HepG2 (cell line): ENCODE data around the gene C11orf68. TPM values are rescaled to one million over a fixed set of nuclear protein-coding genes. Genes with fewer than 3 reads are reported as not detected.

Experiments used
- BCL6 ChIP-seq: IDR thresholded peaks from 2 replicates; pipeline ENCODE4 v1.6.1; 2016; ENCODE audit warnings: missing genetic modification reagents, missing compliant biosample characterization
- BRD4 ChIP-seq: sonication (generic); formaldehyde crosslinking; IDR thresholded peaks from 2 replicates; pipeline ENCODE4 v1.4.0; 2020; ENCODE audit warnings: missing genetic modification reagents
- CBFB ChIP-seq: sonication (generic); formaldehyde crosslinking; IDR thresholded peaks from 2 replicates; pipeline ENCODE4 v1.4.0; 2020; ENCODE audit warnings: missing genetic modification reagents
- CEBPB ChIP-seq: IDR thresholded peaks from 2 replicates; pipeline ENCODE4 v1.6.1; 2011; ENCODE audit warnings: low read depth, low read length, improper control_type of control experiment, borderline replicate concordance
- ELF3 ChIP-seq: IDR thresholded peaks from 2 replicates; pipeline ENCODE4 v1.6.1; 2016; ENCODE audit warnings: missing genetic modification reagents, missing compliant biosample characterization
- ESRRA ChIP-seq: sonication (generic); formaldehyde crosslinking; IDR thresholded peaks from 2 replicates; pipeline ENCODE4 v1.5.1; 2020; ENCODE audit warnings: mild to moderate bottlenecking, low read depth, missing genetic modification reagents
- EZH2 ChIP-seq: conservative IDR thresholded peaks from 2 replicates; pipeline ENCODE4 v1.6.1; 2012; ENCODE audit warnings: mild to moderate bottlenecking, low read depth, low read length, moderate library complexity
- FOXK2 ChIP-seq: fragments of 450-650 bp; IDR thresholded peaks from 2 replicates; pipeline ENCODE4 v1.6.1; 2016
- FOXP1 ChIP-seq, 2 experiments: fragments of 450-650 bp in 1 of 2; IDR thresholded peaks; 2 replicates each; pipeline ENCODE4 v1.6.1; 2017 to 2018; ENCODE audit warnings: antibody characterized with exemption in 1 of 2
- KAT7 ChIP-seq: IDR thresholded peaks from 2 replicates; pipeline ENCODE4 v1.6.1; 2018; ENCODE audit warnings: borderline replicate concordance, missing compliant biosample characterization
- NFE2 ChIP-seq: sonication (generic); formaldehyde crosslinking; IDR thresholded peaks from 2 replicates; pipeline ENCODE4 v1.4.0; 2020; ENCODE audit warnings: missing genetic modification reagents
- SPEN ChIP-seq: sonication (generic); formaldehyde crosslinking; IDR thresholded peaks from 2 replicates; pipeline ENCODE4 v1.5.1; 2020; ENCODE audit warnings: low read depth, mild to moderate bottlenecking, missing genetic modification reagents
- SSRP1 ChIP-seq: IDR thresholded peaks from 2 replicates; pipeline ENCODE4 v1.6.1; 2016; ENCODE audit warnings: control low read depth
- TBL1XR1 ChIP-seq: fragments of 150-350 bp; IDR thresholded peaks from 2 replicates; pipeline ENCODE4 v1.6.1; 2014; ENCODE audit warnings: borderline replicate concordance, low read length; ENCODE audit not compliant: partially characterized antibody
- ZBTB1 ChIP-seq: sonication (generic); formaldehyde crosslinking; IDR thresholded peaks from 2 replicates; pipeline ENCODE4 v1.4.0; 2020; ENCODE audit warnings: missing genetic modification reagents, borderline replicate concordance
- ZBTB34 ChIP-seq: sonication (generic); formaldehyde crosslinking; IDR thresholded peaks from 2 replicates; pipeline ENCODE4 v1.8.0; 2022; ENCODE audit warnings: mild to moderate bottlenecking, missing genetic modification reagents
- ZBTB7A ChIP-seq: sonication (generic); formaldehyde crosslinking; IDR thresholded peaks from 2 replicates; pipeline ENCODE4 v1.8.0; 2022; ENCODE audit warnings: mild to moderate bottlenecking, missing genetic modification reagents
- ZBTB8A ChIP-seq: sonication (generic); formaldehyde crosslinking; IDR thresholded peaks from 2 replicates; pipeline ENCODE4 v1.4.0; 2020; ENCODE audit warnings: mild to moderate bottlenecking, low read depth, missing genetic modification reagents, borderline replicate concordance
- ZC3H4 ChIP-seq: sonication (generic); formaldehyde crosslinking; IDR thresholded peaks from 2 replicates; pipeline ENCODE4 v1.4.0; 2020; ENCODE audit warnings: missing genetic modification reagents, borderline replicate concordance
- ZMAT3 ChIP-seq: sonication (generic); formaldehyde crosslinking; conservative IDR thresholded peaks from 2 replicates; pipeline ENCODE4 v1.7.0; 2021; ENCODE audit warnings: missing genetic modification reagents
- ZNF484 ChIP-seq: sonication (generic); formaldehyde crosslinking; IDR thresholded peaks from 2 replicates; pipeline ENCODE4 v1.5.1; 2020; ENCODE audit warnings: mild to moderate bottlenecking, low read depth, missing genetic modification reagents, borderline replicate concordance
- ZNF552 ChIP-seq: sonication (generic); formaldehyde crosslinking; IDR thresholded peaks from 2 replicates; pipeline ENCODE4 v1.9.0; 2022; ENCODE audit warnings: missing genetic modification reagents, mild to moderate bottlenecking, borderline replicate concordance
- ZNF558 ChIP-seq: sonication (generic); formaldehyde crosslinking; IDR thresholded peaks from 2 replicates; pipeline ENCODE4 v1.9.0; 2022; ENCODE audit warnings: mild to moderate bottlenecking, missing genetic modification reagents, borderline replicate concordance
- ZNF766 ChIP-seq: sonication (generic); formaldehyde crosslinking; IDR thresholded peaks from 2 replicates; pipeline ENCODE4 v1.5.0; 2020; ENCODE audit warnings: missing genetic modification reagents, borderline replicate concordance
- ZNF768 ChIP-seq: sonication (generic); formaldehyde crosslinking; IDR thresholded peaks from 2 replicates; pipeline ENCODE4 v1.4.0; 2020; ENCODE audit warnings: missing genetic modification reagents
- ZSCAN20 ChIP-seq: sonication (generic); formaldehyde crosslinking; IDR thresholded peaks from 2 replicates; pipeline ENCODE4 v1.4.0; 2020; ENCODE audit warnings: missing genetic modification reagents, mild to moderate bottlenecking, borderline replicate concordance
- polyA plus RNA-seq, 8 experiments: library from polyadenylated mRNA; depleted of rRNA in 3 of 8; stranded (reverse) in 7 of 8; unstranded in 1 of 8; fragments of >200 nt; fragmentation: Illumina TruSeq in 4 of 8; extraction: Trizol in 4 of 8; gene quantifications; 2 replicates each; pipeline versions ENCODE4 v1.2.1 to v1.2.3, GENCODE V29; 2011 to 2016; ENCODE audit warnings: low read depth in 4 of 8, missing spikeins in 1 of 8, mixed read lengths in 1 of 8; ENCODE audit not compliant: insufficient read depth in 1 of 8
- total RNA-seq, 5 experiments: library from RNA; depleted of rRNA; stranded (reverse); fragments of >200 nt; fragmentation: Illumina TruSeq; extraction: Trizol; gene quantifications; 2 replicates each; pipeline ENCODE4 v1.2.3, GENCODE V29; 2016; ENCODE audit warnings: low read depth in 1 of 5
- TF ChIP-seq, protein P1 (sequence below): sonication (generic); formaldehyde crosslinking; IDR thresholded peaks from 2 replicates; pipeline ENCODE4 v1.4.0; 2020; ENCODE audit warnings: mild to moderate bottlenecking, missing genetic modification reagents
- TF ChIP-seq, protein P2 (sequence below): IDR thresholded peaks from 2 replicates; pipeline ENCODE4 v1.6.1; 2016; ENCODE audit warnings: mild to moderate bottlenecking, missing biosample characterization, missing genetic modification reagents

The C11orf68 gene
- total and polyA plus RNA-seq, 2 of the 13 experiments (the other 11 are each of a cell fraction or from before 2014, with no cell fraction given): 8.4 to 28.3 TPM

DNA sequence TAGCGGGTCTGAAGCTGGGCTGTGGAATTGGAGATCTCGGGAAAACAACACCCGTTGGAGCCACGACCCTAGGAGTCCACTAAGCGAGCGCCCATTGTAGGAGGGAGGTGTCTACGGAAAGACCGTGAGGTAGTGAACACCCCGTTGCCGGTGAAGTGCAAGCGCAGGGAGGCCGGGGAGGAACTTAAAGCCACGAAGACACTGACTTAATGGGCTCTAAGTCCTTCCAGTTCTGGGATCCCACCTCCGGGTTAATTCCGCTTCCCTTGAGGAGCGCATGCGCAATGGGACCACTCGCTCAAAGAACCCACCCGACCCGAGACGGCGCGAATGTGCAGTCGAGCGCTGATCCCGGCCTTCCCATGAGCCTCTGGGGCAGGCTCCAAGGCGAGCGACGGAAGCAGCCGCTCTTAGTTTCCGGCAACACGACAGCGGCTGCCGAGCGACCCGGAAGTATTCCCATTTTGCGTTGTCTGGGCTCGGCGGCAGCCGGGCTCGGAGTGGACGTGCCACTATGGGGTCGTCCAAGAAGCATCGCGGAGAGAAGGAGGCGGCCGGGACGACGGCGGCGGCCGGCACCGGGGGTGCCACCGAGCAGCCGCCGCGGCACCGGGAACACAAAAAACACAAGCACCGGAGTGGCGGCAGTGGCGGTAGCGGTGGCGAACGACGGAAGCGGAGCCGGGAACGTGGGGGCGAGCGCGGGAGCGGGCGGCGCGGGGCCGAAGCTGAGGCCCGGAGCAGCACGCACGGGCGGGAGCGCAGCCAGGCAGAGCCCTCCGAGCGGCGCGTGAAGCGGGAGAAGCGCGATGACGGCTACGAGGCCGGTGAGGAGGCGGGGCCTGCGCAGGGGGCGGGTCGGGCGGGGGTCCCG, 42.6 kb upstream of the C11orf68 start, which contains the start of gene SART1 (continued):
- TF ChIP-seq NFE2 (no peak), CBFB (CRISPR knock-in tag) (peak; percentile 77; the same call in 1 of the 2 replicates), ZNF766 (CRISPR knock-in tag) (peak; percentile 76; the same call in 1 of the 2 replicates), FOXK2 (peak; percentile 98), BCL6 (CRISPR knock-in tag) (0 out of 2 replicates have a peak, but pooled peaks have one; percentile 44), KAT7 (CRISPR knock-in tag) (peak; percentile 66; the same call in 1 of the 2 replicates), ZNF484 (no peak), SPEN (CRISPR knock-in tag) (peak; percentile 93), ZMAT3 (peak; percentile 41; the same call in 1 of the 2 replicates), ZBTB7A (CRISPR knock-in tag) (no peak), ZBTB1 (CRISPR knock-in tag) (no peak), ZNF552 (no peak), ELF3 (CRISPR knock-in tag) (peak; percentile 40; the same call in 1 of the 2 replicates), ZC3H4 (no peak), BRD4 (CRISPR knock-in tag) (no peak), ESRRA (CRISPR knock-in tag) (0 out of 2 replicates have a peak, but pooled peaks have one; percentile 63), FOXP1 (IDR thresholded peaks at IDR 0.05) (no peak), FOXP1 (CRISPR knock-in tag; IDR thresholded peaks at IDR 0.05) (no peak), ZSCAN20 (CRISPR knock-in tag) (no peak), TBL1XR1 (no peak), CEBPB (no peak), ZBTB34 (CRISPR knock-in tag) (no peak), SSRP1 (no peak; the same call in 1 of the 2 replicates), ZBTB8A (CRISPR knock-in tag) (no peak), EZH2 (no peak), ZNF558 (CRISPR knock-in tag) (no peak), ZNF768 (CRISPR knock-in tag) (peak; percentile 91)
- TF ChIP-seq, protein P1, sequence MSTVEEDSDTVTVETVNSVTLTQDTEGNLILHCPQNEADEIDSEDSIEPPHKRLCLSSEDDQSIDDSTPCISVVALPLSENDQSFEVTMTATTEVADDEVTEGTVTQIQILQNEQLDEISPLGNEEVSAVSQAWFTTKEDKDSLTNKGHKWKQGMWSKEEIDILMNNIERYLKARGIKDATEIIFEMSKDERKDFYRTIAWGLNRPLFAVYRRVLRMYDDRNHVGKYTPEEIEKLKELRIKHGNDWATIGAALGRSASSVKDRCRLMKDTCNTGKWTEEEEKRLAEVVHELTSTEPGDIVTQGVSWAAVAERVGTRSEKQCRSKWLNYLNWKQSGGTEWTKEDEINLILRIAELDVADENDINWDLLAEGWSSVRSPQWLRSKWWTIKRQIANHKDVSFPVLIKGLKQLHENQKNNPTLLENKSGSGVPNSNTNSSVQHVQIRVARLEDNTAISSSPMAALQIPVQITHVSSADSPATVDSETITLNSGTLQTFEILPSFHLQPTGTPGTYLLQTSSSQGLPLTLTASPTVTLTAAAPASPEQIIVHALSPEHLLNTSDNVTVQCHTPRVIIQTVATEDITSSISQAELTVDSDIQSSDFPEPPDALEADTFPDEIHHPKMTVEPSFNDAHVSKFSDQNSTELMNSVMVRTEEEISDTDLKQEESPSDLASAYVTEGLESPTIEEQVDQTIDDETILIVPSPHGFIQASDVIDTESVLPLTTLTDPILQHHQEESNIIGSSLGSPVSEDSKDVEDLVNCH (CRISPR knock-in tag): no peak
- TF ChIP-seq, protein P2, sequence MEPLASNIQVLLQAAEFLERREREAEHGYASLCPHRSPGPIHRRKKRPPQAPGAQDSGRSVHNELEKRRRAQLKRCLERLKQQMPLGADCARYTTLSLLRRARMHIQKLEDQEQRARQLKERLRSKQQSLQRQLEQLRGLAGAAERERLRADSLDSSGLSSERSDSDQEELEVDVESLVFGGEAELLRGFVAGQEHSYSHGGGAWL (CRISPR knock-in tag): peak; percentile 43; the same call in 1 of the 2 replicates
